Skeletal muscle satellite cell (primary cell): ENCODE measurements around the gene IL1R2.

Experiments used
- H3K27me3 ChIP-seq: 2 replicates; pipeline ENCODE4 v1.7.0; 2013; ENCODE audit warnings: low read length; ENCODE audit not compliant: control insufficient read depth, insufficient read depth
- H3K36me3 ChIP-seq: 2 replicates; pipeline ENCODE4 v1.7.0; 2013; ENCODE audit warnings: mild to moderate bottlenecking, control low read depth, low read length; ENCODE audit not compliant: insufficient read depth
- H3K4me1 ChIP-seq: 2 replicates; pipeline ENCODE4 v1.7.0; 2013; ENCODE audit warnings: low read length; ENCODE audit not compliant: control insufficient read depth, insufficient read depth
- H3K4me2 ChIP-seq: 2 replicates; pipeline ENCODE4 v1.7.0; 2013; ENCODE audit warnings: mild to moderate bottlenecking, low read length
- H3K4me3 ChIP-seq: 2 replicates; pipeline ENCODE4 v1.7.0; 2013; ENCODE audit warnings: low read length
- H3K9ac ChIP-seq: 2 replicates; pipeline ENCODE4 v1.7.0; 2013; ENCODE audit warnings: mild to moderate bottlenecking, low read depth, low read length, moderate library complexity
- H3K9me3 ChIP-seq: replicated peaks from 2 replicates; pipeline ENCODE4 v1.7.0; 2013; ENCODE audit warnings: mild to moderate bottlenecking, control low read depth, low read length

Gene IL1R2

GRCh38 chr2:102050854-102051391 is 59.2 kb downstream of the IL1R2 start:
- peak overlapping the region; percentile 62 for H3K9ac ChIP-seq
- peaks cover 59% of the 10 kb centered on the region for H3K4me1 ChIP-seq
- no peaks in the 10 kb centered on the region for H3K27me3 ChIP-seq
- no peaks in the 10 kb centered on the region for H3K9me3 ChIP-seq
- no peaks in the 10 kb centered on the region for H3K36me3 ChIP-seq
- no peak overlapping the region for H3K4me3 ChIP-seq
- H3K4me2 ChIP-seq, result peak overlapping the region; percentile 6

GRCh38 chr2:102051692-102052277 is 60.0 kb downstream of the IL1R2 start:
- Histone ChIP-seq H3K4me2 (no peak overlapping the region), H3K36me3 (no peaks in the 10 kb centered on the region), H3K4me1 (peaks cover 60% of the 10 kb centered on the region), H3K9ac (no peak overlapping the region), H3K9me3 (no peaks in the 10 kb centered on the region), H3K4me3 (no peak overlapping the region), H3K27me3 (no peaks in the 10 kb centered on the region)

GRCh38 chr2:102052365-102052764 is 60.6 kb downstream of the IL1R2 start:
- Histone ChIP-seq H3K9ac (no peak overlapping the region), H3K27me3 (no peaks in the 10 kb centered on the region), H3K4me1 (peaks cover 60% of the 10 kb centered on the region), H3K4me3 (no peak overlapping the region), H3K36me3 (no peaks in the 10 kb centered on the region), H3K4me2 (no peak overlapping the region), H3K9me3 (no peaks in the 10 kb centered on the region)

GRCh38 chr2:102053096-102053495 is 61.3 kb downstream of the IL1R2 start:
- Histone ChIP-seq H3K4me1 (peaks cover 60% of the 10 kb centered on the region), H3K36me3 (no peaks in the 10 kb centered on the region), H3K9me3 (no peaks in the 10 kb centered on the region), H3K4me3 (no peak overlapping the region), H3K27me3 (no peaks in the 10 kb centered on the region), H3K4me2 (no peak overlapping the region), H3K9ac (no peak overlapping the region)

GRCh38 chr2:102055346-102055990 is 63.7 kb downstream of the IL1R2 start:
- Histone ChIP-seq H3K9me3 (no peaks in the 10 kb centered on the region), H3K27me3 (no peaks in the 10 kb centered on the region), H3K9ac (peak overlapping the region; percentile 11), H3K36me3 (no peaks in the 10 kb centered on the region), H3K4me2 (no peak overlapping the region), H3K4me1 (peaks cover 40% of the 10 kb centered on the region), H3K4me3 (no peak overlapping the region)

GRCh38 chr2:102056079-102056581 is 64.4 kb downstream of the IL1R2 start:
- Histone ChIP-seq H3K9ac (peak overlapping the region; percentile 11), H3K27me3 (no peaks in the 10 kb centered on the region), H3K9me3 (no peaks in the 10 kb centered on the region), H3K36me3 (no peaks in the 10 kb centered on the region), H3K4me3 (no peak overlapping the region), H3K4me2 (no peak overlapping the region), H3K4me1 (peaks cover 40% of the 10 kb centered on the region)

GRCh38 chr2:102057502-102058292 is 65.9 kb downstream of the IL1R2 start:
- Histone ChIP-seq H3K4me1 (peaks cover 41% of the 10 kb centered on the region), H3K4me2 (no peak overlapping the region), H3K36me3 (no peaks in the 10 kb centered on the region), H3K9ac (no peak overlapping the region), H3K27me3 (no peaks in the 10 kb centered on the region), H3K9me3 (no peaks in the 10 kb centered on the region), H3K4me3 (no peak overlapping the region)

- no peaks in the 10 kb centered on the region for H3K27me3 ChIP-seq
- H3K4me3 ChIP-seq, result no peak overlapping the region
- no peak overlapping the region for H3K4me2 ChIP-seq
- no peaks in the 10 kb centered on the region for H3K9me3 ChIP-seq
- H3K4me1 ChIP-seq, result peaks cover 47% of the 10 kb centered on the region
- no peaks in the 10 kb centered on the region for H3K36me3 ChIP-seq
- H3K9ac ChIP-seq, result no peak overlapping the region
Measured at GRCh38 chr2:102058293-102058833, 66.6 kb downstream of the IL1R2 start.

GRCh38 chr2:102059151-102059550 is 67.4 kb downstream of the IL1R2 start:
- H3K4me1 ChIP-seq, result peaks cover 55% of the 10 kb centered on the region
- H3K4me3 ChIP-seq, result no peak overlapping the region
- H3K4me2 ChIP-seq, result no peak overlapping the region
- no peaks in the 10 kb centered on the region for H3K9me3 ChIP-seq
- no peaks in the 10 kb centered on the region for H3K36me3 ChIP-seq
- H3K9ac ChIP-seq, result no peak overlapping the region
- H3K27me3 ChIP-seq, result no peaks in the 10 kb centered on the region

GRCh38 chr2:102060047-102060446 is 68.3 kb downstream of the IL1R2 start:
- H3K4me3 ChIP-seq, result no peak overlapping the region
- no peaks in the 10 kb centered on the region for H3K27me3 ChIP-seq
- no peak overlapping the region for H3K4me2 ChIP-seq
- no peak overlapping the region for H3K9ac ChIP-seq
- H3K36me3 ChIP-seq, result no peaks in the 10 kb centered on the region
- peaks cover 61% of the 10 kb centered on the region for H3K4me1 ChIP-seq
- no peaks in the 10 kb centered on the region for H3K9me3 ChIP-seq

- peak overlapping the region; percentile 7 for H3K4me2 ChIP-seq
- no peaks in the 10 kb centered on the region for H3K27me3 ChIP-seq
- H3K9ac ChIP-seq, result peak overlapping the region; percentile 87
- H3K4me1 ChIP-seq, result peaks cover 60% of the 10 kb centered on the region
- no peaks in the 10 kb centered on the region for H3K36me3 ChIP-seq
- H3K4me3 ChIP-seq, result peak overlapping the region; percentile 17
- peaks cover 6% of the 10 kb centered on the region for H3K9me3 ChIP-seq
Measured at GRCh38 chr2:102060792-102061191, 69.0 kb downstream of the IL1R2 start.
